Choroid plexus epithelial cell (primary cell): ENCODE results near the gene CMTM1.
A peak's percentile ranks its signal among the peaks of the same experiment; 100 is the strongest.

Experiments used
- DNase-seq: peaks from one replicate; pipeline ENCODE4 v3.0.0-alpha.2; 2010; ENCODE audit warnings: low read depth
- H3K4me3 ChIP-seq: 2 replicates; pipeline ENCODE4 v1.5.1; 2011; ENCODE audit warnings: low read depth, mild to moderate bottlenecking, control low read depth, low read length, moderate library complexity
- CTCF ChIP-seq: conservative IDR thresholded peaks from 2 replicates; pipeline ENCODE4 v1.5.1; 2011; ENCODE audit warnings: low read depth, mild to moderate bottlenecking, control low read depth, inconsistent platforms, low read length, moderate library complexity

CMTM1 gene

GRCh38 chr16:66520406-66521170 lies 45.7 kb upstream of the CMTM1 start:
- DNase-seq, result no peak
- H3K4me3 ChIP-seq, result no peak overlapping the region
- no peak for TF ChIP-seq CTCF

GRCh38 chr16:66521252-66521713 lies 45.0 kb upstream of the CMTM1 start:
- TF ChIP-seq CTCF, result no peak
- no peak overlapping the region for H3K4me3 ChIP-seq
- DNase-seq, result no peak

DNA sequence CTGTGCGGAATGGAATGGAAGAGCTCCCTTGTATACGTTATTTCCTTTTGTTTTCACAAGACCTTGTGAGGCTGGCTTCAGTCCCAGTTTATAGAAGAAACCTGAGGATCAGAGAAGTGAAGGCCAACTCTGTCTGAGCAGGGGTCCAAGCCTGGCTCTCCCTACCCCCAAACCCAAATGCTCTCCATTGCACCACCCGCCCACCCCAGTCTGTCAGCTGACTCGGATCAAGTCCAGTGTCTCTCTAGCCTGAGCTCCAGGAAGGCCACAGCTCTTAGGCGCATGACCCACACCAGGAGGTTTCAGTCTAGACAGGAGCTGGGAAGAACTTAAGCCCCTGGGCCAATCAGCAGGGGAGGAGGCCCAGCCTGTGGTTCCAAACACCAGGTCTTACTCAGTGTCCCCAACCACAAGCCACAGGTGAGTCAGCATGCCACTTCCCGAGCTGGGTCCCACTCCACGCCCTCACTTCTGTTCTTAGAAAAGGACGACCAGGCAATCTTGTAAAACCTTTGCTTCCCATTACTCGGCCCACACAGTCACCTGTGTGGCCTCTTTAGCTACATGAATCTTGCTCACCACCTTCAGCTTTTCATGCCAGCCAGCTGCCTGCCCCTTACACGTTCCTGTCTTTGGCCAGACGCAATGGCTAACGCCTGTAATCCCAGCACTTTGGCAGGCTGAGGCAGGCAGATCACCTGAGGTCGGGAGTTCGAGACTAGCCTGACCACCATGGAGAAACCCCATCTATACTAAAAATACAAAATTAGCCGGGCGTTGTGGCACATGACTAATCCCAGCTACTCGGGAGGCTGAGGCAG lies 44.1 kb upstream of the CMTM1 start:
- DNase-seq, result peak; percentile 96
- H3K4me3 ChIP-seq, result no peak overlapping the region
- TF ChIP-seq CTCF, result no peak

DNA sequence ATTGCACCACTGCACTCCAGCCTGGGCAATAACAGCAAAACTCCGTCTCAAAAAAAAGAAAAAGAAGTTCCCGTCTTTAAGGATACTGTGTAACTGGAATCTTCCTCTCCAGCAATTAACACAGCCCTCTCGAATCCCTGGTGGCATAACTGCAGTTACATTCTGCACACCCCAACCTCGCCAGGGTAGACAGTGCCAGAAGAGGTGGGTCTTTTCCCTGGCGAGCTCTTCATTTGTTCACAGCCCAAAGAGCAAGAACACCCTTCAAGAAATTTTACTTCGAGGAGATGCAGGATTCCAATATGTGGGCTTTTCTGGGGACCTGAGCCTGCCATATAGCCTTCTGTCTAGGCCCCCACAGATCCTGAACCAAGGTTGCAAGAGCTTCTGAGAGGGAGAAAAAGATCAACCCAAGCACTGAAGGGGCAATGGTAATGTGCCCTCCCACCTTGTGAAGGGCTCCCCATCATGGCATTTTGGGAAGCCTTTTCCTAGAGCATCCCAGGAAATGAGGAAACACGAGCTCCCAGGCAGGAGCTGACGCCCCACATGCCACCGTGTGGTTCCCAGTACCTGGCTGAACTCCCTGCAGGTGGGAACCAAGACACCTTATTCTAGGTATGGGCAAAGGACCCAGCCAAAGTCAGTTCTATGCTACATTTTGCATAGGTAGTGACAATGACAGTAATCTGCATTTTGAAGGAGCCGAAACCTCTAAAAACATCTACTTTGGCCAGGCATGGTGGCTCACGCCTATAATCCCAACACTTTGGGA lies 43.2 kb upstream of the CMTM1 start:
- TF ChIP-seq CTCF, result no peak
- H3K4me3 ChIP-seq, result no peak overlapping the region
- DNase-seq, result no peak

- no peak overlapping the region for H3K4me3 ChIP-seq
- DNase-seq, result no peak
- TF ChIP-seq CTCF, result no peak
These were observed 42.3 kb upstream of the CMTM1 start for GRCh38 chr16:66523861-66524354.

DNA sequence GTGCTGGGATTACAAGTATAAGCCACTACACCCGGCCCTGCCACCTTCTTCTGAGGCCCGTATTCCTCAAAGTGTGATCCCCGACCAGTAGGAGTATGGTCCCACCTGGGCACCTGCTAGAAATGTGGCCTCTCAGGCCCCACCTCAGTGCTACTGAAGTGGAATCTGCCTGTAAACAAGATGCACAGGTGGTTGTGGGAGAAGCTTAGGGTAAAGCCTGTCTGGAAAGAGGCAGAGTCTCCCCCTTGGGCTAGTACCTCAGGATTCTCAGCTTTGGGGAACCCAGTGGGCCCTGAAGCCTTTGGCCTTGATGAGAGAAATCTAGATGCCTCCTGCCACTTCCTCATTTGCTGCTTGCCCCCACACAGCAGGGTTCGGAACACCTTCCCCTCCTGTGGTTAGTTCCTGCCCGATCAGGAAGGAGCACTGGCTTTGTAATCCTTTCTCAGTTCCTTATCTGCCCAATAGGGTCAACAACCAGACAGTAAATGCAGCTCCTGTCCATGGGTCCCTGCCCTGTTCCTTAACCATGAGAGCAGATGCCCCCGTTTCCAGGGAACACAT lies 41.6 kb upstream of the CMTM1 start:
- no peak for DNase-seq
- no peak for TF ChIP-seq CTCF
- no peak overlapping the region for H3K4me3 ChIP-seq
